Heart left ventricle (tissue), 16 donors: ENCODE data around the gene TRPV6. TPM values are rescaled to one million over a fixed set of nuclear protein-coding genes. Genes with fewer than 3 reads are reported as not detected.
A peak's percentile ranks its signal among the peaks of the same experiment; 100 is the strongest.

Experiments
- ATAC-seq, 4 donors: fragments of 200-7000 bp; cut with Tn5 transposase; one replicate each; pipeline ENCODE4 v1.9.1; 2020 to 2022; ENCODE audit warnings: moderate library complexity in 4 of 4, mild to moderate bottlenecking in 3 of 4, moderate number of reproducible peaks in 1 of 4
- DNase-seq, 5 donors: peaks; one replicate each; pipeline ENCODE4 v3.0.0-alpha.2; 2020
- H3K27ac ChIP-seq, 12 donors: fragments of 200-600 bp; sonication (generic) in 4 of 12; one replicate each; pipeline versions ENCODE4 v1.5.0 to v1.8.0; 2016 to 2022; ENCODE audit warnings: mild to moderate bottlenecking in 2 of 12
- H3K27me3 ChIP-seq, 9 donors: fragments of 200-600 bp; sonication (generic) in 2 of 9; one replicate each; pipeline versions ENCODE4 v1.5.1 to v1.8.0; 2016 to 2022; ENCODE audit warnings: mild to moderate bottlenecking in 3 of 9
- H3K36me3 ChIP-seq, 9 donors: fragments of 200-600 bp; sonication (generic) in 2 of 9; one replicate each; pipeline versions ENCODE4 v1.5.0 to v1.8.0; 2018 to 2022; ENCODE audit warnings: mild to moderate bottlenecking in 2 of 9
- H3K4me1 ChIP-seq, 12 donors: fragments of 200-600 bp; sonication (generic) in 4 of 12; one replicate each; pipeline versions ENCODE4 v1.5.0 to v1.8.0; 2016 to 2022; ENCODE audit warnings: mild to moderate bottlenecking in 3 of 12
- H3K4me3 ChIP-seq, 12 donors: fragments of 200-600 bp; sonication (generic) in 4 of 12; one replicate each; pipeline versions ENCODE4 v1.5.0 to v1.8.0; 2017 to 2022; ENCODE audit warnings: mild to moderate bottlenecking in 9 of 12, moderate library complexity in 4 of 12
- H3K9me3 ChIP-seq, 12 donors: fragments of 200-600 bp; sonication (generic) in 4 of 12; one replicate each; pipeline versions ENCODE4 v1.5.0 to v1.8.0; 2016 to 2022; ENCODE audit warnings: mild to moderate bottlenecking in 1 of 12
- CTCF ChIP-seq, 12 donors: fragments of 200-600 bp; sonication (generic) in 4 of 12; IDR thresholded peaks; one replicate each; pipeline versions ENCODE4 v1.5.0 to v1.8.0; 2018 to 2022; ENCODE audit warnings: antibody characterized with exemption in 12 of 12, mild to moderate bottlenecking in 5 of 12
- POLR2A ChIP-seq, 2 donors: fragments of 450-650 bp; IDR thresholded peaks; one replicate each; pipeline ENCODE4 v1.6.1; 2017; ENCODE audit warnings: antibody characterized with exemption in 2 of 2, mild to moderate bottlenecking in 2 of 2, moderate library complexity in 2 of 2
- WGBS, 4 donors: extraction: QIAGEN DNeasy Blood & Tissue Kit in 2 of 4; methylation state at CpG; one replicate each; pipeline versions ENCODE4 v1.1.5 to v1.1.7; 2013 to 2018; 5-methylcytosine and 5-hydroxymethylcytosine counted together
- intact Hi-C, 10 donors: fragments of 100-400 bp; cut with DNase I; formaldehyde crosslinking; loops; one replicate each; pipeline versions ENCODE4 v1.11.1 to v1.14.2; 2022
- polyA plus RNA-seq, 2 donors: library from polyadenylated mRNA; stranded (reverse); fragments of 200-250 nt; gene quantifications; one replicate each; pipeline ENCODE4 v1.2.3, GENCODE V29; 2013
- total RNA-seq, 9 donors: library from RNA; depleted of rRNA in 2 of 9; stranded (reverse); fragments of >200 nt in 2 of 9; fragmentation: NEBNext Ultra II Directional in 3 of 9; extraction: Animal tissue kit (Norgen Biotek cat#: 25700) in 3 of 9; gene quantifications; one replicate each; pipeline versions ENCODE4 v1.1.0 to v1.2.4, GENCODE V29; 2016 to 2023
- donor health status: ischemic (EF 13 %, LVEDD 7.1; RV severe dilation, severe dysfunction).
- donor health status: healthy with polysubstance abuse.
- donor health status: DM: no; HTN: yes; CAD: no.
- donor health status: DM: no; HTN: no; CAD: no.
- donor health status: ischemic (EF 25% LVEDD 6.9; RV normal size, moderate dysfunction).
- donor health status: ischemic (EF 25% LVEDD 5.7; RV mildly dilated, moderate dysfunction).
- donor health status: healthy.
- donor health status: DM: yes; HTN: yes; CAD: no.
- donor health status: ischemic (EF 35%, LVEDD 5.7; RV mildly dilated, moderate dysfunction).
- donor health status: nonischemic (EF 11% LVEDD 7.7; RV severe dilation, severe dysfunction).
- donor health status: DM: yes; HTN: yes; CAD: no.
- donor health status: PGD.
- donor health status: ischemic (EF 29% LVEDD 5.4; RV normal size, mild dysfunction).
- donor health status: nonischemic (EF 23%, LVEDD 6.1; RV moderate dilation, normal function).

The TRPV6 gene
- total and polyA plus RNA-seq, 11 donors: 0.68 TPM; not detected in 10

- no peak for ATAC-seq
- Histone ChIP-seq H3K4me1 (no peaks in the 10 kb centered on the region), H3K9me3 (no peaks in the 10 kb centered on the region), H3K36me3 (no peaks in the 10 kb centered on the region), H3K4me3 (no peak overlapping the region), H3K27me3 (peaks cover 0 to 8% (median 0%) of the 10 kb centered on the region in 9 donors), H3K27ac (no peak overlapping the region)
- intact Hi-C loops: loop anchor here in 1 of 10 donors (10.0 kb wide), 1 partner anchor 333 kb away; no protein-coding TSS in a partner anchor
- WGBS, 4 donors: 73 to 92% (median 80%) methylated on average over 22 to 23 of the region's 23 CpGs
- TF ChIP-seq POLR2A (IDR thresholded peaks at IDR 0.05) (no peak), CTCF (IDR thresholded peaks at IDR 0.05) (no peak)
- DNase-seq: peak in 1 of 5 donors; percentile 11
Observed at GRCh38 chr7:142871260-142872105, 14.1 kb downstream of the TRPV6 start.

- WGBS, 4 donors: 83 to 88% (median 85%) methylated on average over 12 to 14 of the region's 14 CpGs
- Histone ChIP-seq H3K4me1 (no peaks in the 10 kb centered on the region), H3K27me3 (peaks cover 0 to 5% (median 0%) of the 10 kb centered on the region in 9 donors), H3K4me3 (no peak overlapping the region), H3K36me3 (no peaks in the 10 kb centered on the region), H3K27ac (no peak overlapping the region), H3K9me3 (no peaks in the 10 kb centered on the region)
- ATAC-seq (no peak), DNase-seq (peak in 1 of 5 donors; percentile 14)
- intact Hi-C loops: loop anchor here in 1 of 10 donors (10.0 kb wide), 1 partner anchor 334 kb away; no protein-coding TSS in a partner anchor
- TF ChIP-seq CTCF (IDR thresholded peaks at IDR 0.05) (no peak), POLR2A (IDR thresholded peaks at IDR 0.05) (no peak)
Observed at GRCh38 chr7:142870566-142871259, 14.8 kb downstream of the TRPV6 start.

- no peaks in the 10 kb centered on the region for H3K4me1 ChIP-seq
- no peaks in the 10 kb centered on the region for H3K9me3 ChIP-seq
- no peak overlapping the region for H3K27ac ChIP-seq
- DNase-seq (peak in 1 of 5 donors; percentile 14), ATAC-seq (no peak)
- no peak for TF ChIP-seq CTCF (IDR thresholded peaks at IDR 0.05)
- TF ChIP-seq POLR2A (IDR thresholded peaks at IDR 0.05): no peak
- no peaks in the 10 kb centered on the region for H3K36me3 ChIP-seq
- peaks cover 0 to 4% (median 0%) of the 10 kb centered on the region in 9 donors for H3K27me3 ChIP-seq
- intact Hi-C loops: loop anchor here in 1 of 10 donors (10.0 kb wide), 1 partner anchor 335 kb away; no protein-coding TSS in a partner anchor
- 80 to 86% (median 80%) methylated on average over 8 of the region's 8 CpGs for WGBS, 4 donors
- no peak overlapping the region for H3K4me3 ChIP-seq
Observed at GRCh38 chr7:142870147-142870559, 15.4 kb downstream of the TRPV6 start.

GRCh38 chr7:142869434-142869833 lies 16.1 kb downstream of the TRPV6 start:
- 79 to 93% (median 87%) methylated on average over 2 of the region's 2 CpGs for WGBS, 4 donors
- no peak for DNase-seq
- no peak overlapping the region for H3K4me3 ChIP-seq
- no peak for ATAC-seq
- intact Hi-C loops: no loop called here
- no peak overlapping the region for H3K27ac ChIP-seq
- H3K27me3 ChIP-seq: peaks cover 0 to 4% (median 0%) of the 10 kb centered on the region in 9 donors
- H3K4me1 ChIP-seq: no peaks in the 10 kb centered on the region
- no peaks in the 10 kb centered on the region for H3K36me3 ChIP-seq
- TF ChIP-seq POLR2A (IDR thresholded peaks at IDR 0.05) (no peak), CTCF (IDR thresholded peaks at IDR 0.05) (no peak)
- H3K9me3 ChIP-seq: no peaks in the 10 kb centered on the region
